Activated naive CD4-positive, alpha-beta T cell treated with anti-CD3 and anti-CD28 coated beads, Interleukin-2, amount 10 ng/mL, durations not matched to agents 5 hours and 36 hours (primary cell): ENCODE measurements around the gene RANGRF. TPM values are rescaled to one million over a fixed set of nuclear protein-coding genes. Genes with fewer than 3 reads are reported as not detected.

Experiments
- total RNA-seq, 2 experiments: library from RNA; stranded (reverse); gene quantifications; one replicate each; pipeline ENCODE4 v1.2.3, GENCODE V29; 2021

RANGRF gene, protein sequence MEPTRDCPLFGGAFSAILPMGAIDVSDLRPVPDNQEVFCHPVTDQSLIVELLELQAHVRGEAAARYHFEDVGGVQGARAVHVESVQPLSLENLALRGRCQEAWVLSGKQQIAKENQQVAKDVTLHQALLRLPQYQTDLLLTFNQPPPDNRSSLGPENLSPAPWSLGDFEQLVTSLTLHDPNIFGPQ
- 10 to 100 TPM; 41.5 to 41.6 TPM for total RNA-seq

DNA sequence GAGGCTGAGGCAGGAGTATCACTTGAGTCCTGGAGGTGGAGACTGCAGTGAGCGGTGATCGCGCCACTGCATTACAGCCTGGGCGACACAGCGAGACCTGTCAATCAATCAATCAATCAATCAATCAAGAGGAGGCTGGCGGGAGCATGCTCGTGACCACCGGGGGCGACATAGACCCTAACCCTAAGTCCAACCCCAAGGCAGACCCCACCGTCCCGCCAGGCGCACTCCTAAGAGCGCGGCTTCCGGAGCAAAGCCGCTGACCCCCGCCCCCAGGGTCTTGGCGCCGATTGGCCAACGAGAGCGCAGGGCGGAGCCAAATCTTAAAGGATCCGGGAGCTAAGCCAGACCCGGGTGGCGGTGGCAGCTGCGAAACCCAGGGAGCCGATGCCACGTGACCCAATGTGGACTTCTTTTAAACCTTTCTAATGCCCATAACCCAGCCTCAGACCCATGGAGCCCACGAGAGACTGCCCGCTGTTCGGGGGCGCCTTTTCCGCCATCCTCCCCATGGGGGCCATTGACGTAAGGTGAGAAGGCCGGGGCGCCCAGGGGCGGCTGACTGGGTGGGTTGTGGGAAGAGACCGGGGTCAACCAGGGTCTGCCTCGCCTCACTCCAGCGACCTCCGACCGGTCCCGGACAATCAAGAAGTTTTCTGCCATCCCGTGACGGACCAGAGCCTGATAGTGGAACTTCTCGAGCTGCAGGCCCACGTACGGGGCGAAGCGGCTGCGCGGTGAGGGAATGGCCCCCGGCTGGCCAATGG, at the start of gene RANGRF:
RANGRF (plus strand) TSS at position 335 of the 767 bp plus-strand sequence; CDS start at position 454, 119 bp downstream.

GRCh38 chr17:8248751-8249607, 39.5 kb upstream of the RANGRF start, which contains the start of gene PFAS:
TSS of gene PFAS (plus strand) at chr17:8249289. CDS start at chr17:8253938, 4,649 bp downstream.

DNA sequence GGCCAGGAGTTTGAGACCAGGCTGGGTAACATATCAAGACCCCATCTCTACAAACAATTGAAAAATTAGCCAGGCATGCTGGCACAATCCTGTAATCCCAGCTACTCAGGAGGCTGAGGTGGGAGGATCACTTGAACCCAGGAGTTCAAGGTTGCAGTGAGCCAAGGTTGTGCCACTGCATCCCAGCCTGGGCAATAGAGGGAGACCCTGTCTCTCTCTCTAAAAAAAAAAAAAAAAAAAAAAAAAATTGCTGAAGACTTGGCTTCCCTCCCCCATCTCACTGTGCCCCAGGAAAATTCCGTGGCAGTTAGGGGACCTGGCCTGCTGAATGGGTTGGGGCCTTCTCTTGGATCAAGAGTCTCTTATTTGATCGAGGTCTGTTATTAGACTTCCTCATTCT, 51.1 kb downstream of the RANGRF start, which contains the start of gene ODF4:
ODF4 (plus strand) TSS at position 301 of the 400 bp plus-strand sequence. CDS start 212 bp downstream, outside the sequence.

Other genes starting within 250 kb of the RANGRF start
- not detected for gene ALOX15B, start 249.6 kb upstream of the RANGRF start, total RNA-seq
- gene ALOX12B, start 201.0 kb upstream of the RANGRF start, total RNA-seq: 1 to 10 TPM in 1 of 2 experiments, under 1 TPM in 1; 0.48 to 1.1 TPM
- not detected for gene ALOXE3, start 170.2 kb upstream of the RANGRF start, total RNA-seq
- gene HES7, start 164.6 kb upstream of the RANGRF start, total RNA-seq: 1 to 10 TPM in 1 of 2 experiments, under 1 TPM in 1; 0.28 to 1.0 TPM
- gene PER1, start 136.3 kb upstream of the RANGRF start, total RNA-seq: 10 to 100 TPM; 38.9 to 42.4 TPM
- gene VAMP2, start 125.7 kb upstream of the RANGRF start, total RNA-seq: 10 to 100 TPM; 82.4 to 86.1 TPM
- 10 to 100 TPM; 35.4 to 36.6 TPM for gene TMEM107, start 112.3 kb upstream of the RANGRF start, total RNA-seq
- gene BORCS6, start 98.5 kb upstream of the RANGRF start, total RNA-seq: 10 to 100 TPM; 15.0 to 15.5 TPM
- 100 to 1,000 TPM; 126 to 127 TPM for gene AURKB, start 78.1 kb upstream of the RANGRF start, total RNA-seq
- gene CTC1, start 40.6 kb upstream of the RANGRF start, total RNA-seq: 100 to 1,000 TPM; 172 to 175 TPM
- gene PFAS, start 39.4 kb upstream of the RANGRF start, total RNA-seq: 10 to 100 TPM; 50.8 to 59.6 TPM
- 10 to 100 TPM; 11.3 to 11.6 TPM for gene SLC25A35, start 6.7 kb downstream of the RANGRF start, total RNA-seq
- not detected for gene ARHGEF15, start 21.6 kb downstream of the RANGRF start, total RNA-seq
- gene ODF4, start 51.2 kb downstream of the RANGRF start, total RNA-seq: not detected
- gene RPL26, start 94.5 kb downstream of the RANGRF start, total RNA-seq: 1,000 to 10,000 TPM; 2,778 to 2,823 TPM
- gene RNF222, start 109.2 kb downstream of the RANGRF start, total RNA-seq: under 1 TPM in 1 of 2 experiments, not detected in 1; 0.10 TPM
- 10 to 100 TPM; 62.9 to 63.5 TPM for gene NDEL1, start 147.2 kb downstream of the RANGRF start, total RNA-seq